Stimulated activated naive B cell treated with anti-CD40 and anti-IgM and Interleukin-4, amounts not matched to agents 10 μg/mL and 1 μg/mL and 100 μg/mL, for 72 hours (primary cell): Measurements from ENCODE around the gene WBP1.
"Not testable (repeated sequence)": the region's sequence is repeated elsewhere in the genome, so short reads cannot be mapped to it uniquely, and the experiment has no call there.

Experiments
- ATAC-seq, 2 donors: fragments of 150-1000 bp; cut with Tn5 transposase; replicated peaks; 2 replicates each; pipeline ENCODE4 v1.10.0; 2021; ENCODE audit warnings: moderate library complexity in 1 of 2
- DNase-seq: peaks from one replicate; pipeline ENCODE4 v3.0.0; 2021
- H3K27ac Mint-ChIP-seq: one replicate; pipeline ENCODE4 v1.8.0; 2022; ENCODE audit warnings: mild to moderate bottlenecking, mixed read lengths
- H3K27me3 Mint-ChIP-seq, 2 donors: one replicate each; pipeline ENCODE4 v1.8.0; 2022; ENCODE audit warnings: mixed read lengths in 2 of 2
- H3K36me3 Mint-ChIP-seq, 2 donors: one replicate each; pipeline ENCODE4 v1.8.0; 2022; ENCODE audit warnings: mixed read lengths in 2 of 2, mild to moderate bottlenecking in 1 of 2
- H3K4me1 Mint-ChIP-seq, 2 donors: one replicate each; pipeline ENCODE4 v1.8.0; 2022; ENCODE audit warnings: mixed read lengths in 2 of 2, mild to moderate bottlenecking in 1 of 2
- H3K4me3 Mint-ChIP-seq, 2 donors: one replicate each; pipeline ENCODE4 v1.8.0; 2022; ENCODE audit warnings: mild to moderate bottlenecking in 2 of 2, mixed read lengths in 2 of 2, moderate library complexity in 1 of 2
- H3K9me3 Mint-ChIP-seq, 2 donors: one replicate each; pipeline ENCODE4 v1.8.0; 2022; ENCODE audit warnings: mixed read lengths in 2 of 2, mild to moderate bottlenecking in 1 of 2

WBP1 gene

GRCh38 chr2:74472945-74473258 is 14.7 kb downstream of the WBP1 start:
- Mint-ChIP-seq H3K4me1 (peaks cover 16 to 44% of the 10 kb centered on the region in 2 donors), H3K36me3 (peaks cover 29 to 42% of the 10 kb centered on the region in 2 donors), H3K27ac (peak overlapping the region; percentile 99), H3K4me3 (peak overlapping the region; percentile 97 to 98), H3K9me3 (no peaks in the 10 kb centered on the region), H3K27me3 (no peaks in the 10 kb centered on the region)
- no peak for DNase-seq
- ATAC-seq, result no peak

- no peaks in the 10 kb centered on the region for H3K27me3 Mint-ChIP-seq
- DNase-seq, result no peak
- no peak overlapping the region for H3K27ac Mint-ChIP-seq
- peaks cover 32 to 47% of the 10 kb centered on the region in 2 donors for H3K36me3 Mint-ChIP-seq
- ATAC-seq, result no peak
- peak overlapping the region in 1 of 2 donors; percentile 19 for H3K4me3 Mint-ChIP-seq
- H3K4me1 Mint-ChIP-seq, result peaks cover 16 to 44% of the 10 kb centered on the region in 2 donors
- H3K9me3 Mint-ChIP-seq, result no peaks in the 10 kb centered on the region
Measured at GRCh38 chr2:74474481-74474880, 16.2 kb downstream of the WBP1 start.

- peak overlapping the region; percentile 15 for H3K27ac Mint-ChIP-seq
- no peaks in the 10 kb centered on the region for H3K27me3 Mint-ChIP-seq
- no peak for DNase-seq
- H3K36me3 Mint-ChIP-seq, result peaks cover 32 to 45% of the 10 kb centered on the region in 2 donors
- H3K4me3 Mint-ChIP-seq, result no peak overlapping the region
- no peaks in the 10 kb centered on the region for H3K9me3 Mint-ChIP-seq
- no peak for ATAC-seq
- H3K4me1 Mint-ChIP-seq, result peaks cover 14 to 42% of the 10 kb centered on the region in 2 donors
Measured at GRCh38 chr2:74474899-74475298, 16.7 kb downstream of the WBP1 start.

GRCh38 chr2:74481431-74481830 is 23.2 kb downstream of the WBP1 start:
- H3K4me3 Mint-ChIP-seq, result peak overlapping the region; percentile 93 to 99
- ATAC-seq (no peak), DNase-seq (no peak)
- H3K9me3 Mint-ChIP-seq, result no peaks in the 10 kb centered on the region
- H3K4me1 Mint-ChIP-seq, result peaks cover 23 to 36% of the 10 kb centered on the region in 2 donors
- no peaks in the 10 kb centered on the region for H3K27me3 Mint-ChIP-seq
- H3K36me3 Mint-ChIP-seq, result peaks cover 21 to 31% of the 10 kb centered on the region in 2 donors
- no peak overlapping the region for H3K27ac Mint-ChIP-seq

- H3K4me1 Mint-ChIP-seq, result peaks cover 25 to 41% of the 10 kb centered on the region in 2 donors
- peak; percentile 61 for ATAC-seq
- peak; percentile 59 for DNase-seq
- H3K27ac Mint-ChIP-seq, result peak overlapping the region; percentile 99
- peaks cover 24 to 37% of the 10 kb centered on the region in 2 donors for H3K36me3 Mint-ChIP-seq
- no peaks in the 10 kb centered on the region for H3K27me3 Mint-ChIP-seq
- H3K4me3 Mint-ChIP-seq, result peak overlapping the region; percentile 93 to 99
- H3K9me3 Mint-ChIP-seq, result no peaks in the 10 kb centered on the region
Measured at GRCh38 chr2:74481961-74482800, 23.9 kb downstream of the WBP1 start.

- DNase-seq (peak; percentile 89), ATAC-seq (peak; percentile 94 to 96)
- Mint-ChIP-seq H3K36me3 (peaks cover 20 to 32% of the 10 kb centered on the region in 2 donors), H3K4me1 (peaks cover 22 to 36% of the 10 kb centered on the region in 2 donors), H3K27ac (peak within 1 kb of the TSS; percentile 99), H3K4me3 (peak within 1 kb of the TSS; percentile 93 to 99), H3K9me3 (no peaks in the 10 kb centered on the region), H3K27me3 (no peaks in the 10 kb centered on the region)
Measured at GRCh38 chr2:74482801-74483674, 24.8 kb downstream of the WBP1 start, which contains the start of the genes CCDC142 and TTC31. CCDC142 (minus strand) TSS chr2:74482998; CDS start chr2:74482837, 161 bp downstream. TTC31 (plus strand) TSS chr2:74483081; CDS start chr2:74483096, 15 bp downstream.

- H3K9me3 Mint-ChIP-seq, H3K27me3 Mint-ChIP-seq, DNase-seq, ATAC-seq: not testable (repeated sequence)
- Mint-ChIP-seq H3K4me3 (peak overlapping the region; percentile 93 to 99), H3K36me3 (peaks cover 20 to 35% of the 10 kb centered on the region in 2 donors), H3K27ac (peak overlapping the region; percentile 99), H3K4me1 (peaks cover 22 to 36% of the 10 kb centered on the region in 2 donors)
Measured at GRCh38 chr2:74483675-74484164, 25.5 kb downstream of the WBP1 start.

GRCh38 chr2:74486141-74486540 is 27.9 kb downstream of the WBP1 start:
- Mint-ChIP-seq H3K4me1 (peaks cover 20 to 30% of the 10 kb centered on the region in 2 donors), H3K27ac (no peak overlapping the region), H3K36me3 (peaks cover 27 to 45% of the 10 kb centered on the region in 2 donors), H3K9me3 (no peaks in the 10 kb centered on the region), H3K27me3 (no peaks in the 10 kb centered on the region), H3K4me3 (no peak overlapping the region)
- no peak for ATAC-seq
- no peak for DNase-seq

GRCh38 chr2:74488643-74489481 is 30.6 kb downstream of the WBP1 start:
- DNase-seq (no peak), ATAC-seq (no peak)
- H3K27me3 Mint-ChIP-seq, result no peaks in the 10 kb centered on the region
- no peak overlapping the region for H3K4me3 Mint-ChIP-seq
- no peaks in the 10 kb centered on the region for H3K9me3 Mint-ChIP-seq
- H3K4me1 Mint-ChIP-seq, result peaks cover 11 to 17% of the 10 kb centered on the region in 2 donors
- peaks cover 42 to 64% of the 10 kb centered on the region in 2 donors for H3K36me3 Mint-ChIP-seq
- H3K27ac Mint-ChIP-seq, result no peak overlapping the region

- H3K36me3 Mint-ChIP-seq, result peaks cover 49 to 67% of the 10 kb centered on the region in 2 donors
- DNase-seq (no peak), ATAC-seq (no peak)
- no peaks in the 10 kb centered on the region for H3K9me3 Mint-ChIP-seq
- no peak overlapping the region for H3K27ac Mint-ChIP-seq
- peaks cover 11 to 19% of the 10 kb centered on the region in 2 donors for H3K4me1 Mint-ChIP-seq
- H3K27me3 Mint-ChIP-seq, result no peaks in the 10 kb centered on the region
- H3K4me3 Mint-ChIP-seq, result no peak overlapping the region
Measured at GRCh38 chr2:74489906-74490305, 31.7 kb downstream of the WBP1 start.

GRCh38 chr2:74491648-74492544 is 33.7 kb downstream of the WBP1 start:
- Mint-ChIP-seq H3K27me3 (no peaks in the 10 kb centered on the region), H3K36me3 (peaks cover 45 to 60% of the 10 kb centered on the region in 2 donors), H3K4me1 (peaks cover 8 to 16% of the 10 kb centered on the region in 2 donors), H3K4me3 (no peak overlapping the region), H3K9me3 (no peaks in the 10 kb centered on the region), H3K27ac (peak overlapping the region; percentile 20)
- no peak for DNase-seq
- ATAC-seq, result no peak

- peaks cover 7 to 11% of the 10 kb centered on the region in 2 donors for H3K27me3 Mint-ChIP-seq
- peaks cover 15 to 26% of the 10 kb centered on the region in 2 donors for H3K4me1 Mint-ChIP-seq
- H3K9me3 Mint-ChIP-seq, result no peaks in the 10 kb centered on the region
- no peak for ATAC-seq
- DNase-seq, result no peak
- no peak overlapping the region for H3K27ac Mint-ChIP-seq
- H3K36me3 Mint-ChIP-seq, result peaks cover 45 to 56% of the 10 kb centered on the region in 2 donors
- no peak overlapping the region for H3K4me3 Mint-ChIP-seq
Measured at GRCh38 chr2:74493546-74493945, 35.3 kb downstream of the WBP1 start.

- peaks cover 39 to 41% of the 10 kb centered on the region in 2 donors for H3K36me3 Mint-ChIP-seq
- ATAC-seq, result no peak
- DNase-seq, result no peak
- no peak overlapping the region for H3K4me3 Mint-ChIP-seq
- no peaks in the 10 kb centered on the region for H3K9me3 Mint-ChIP-seq
- H3K27me3 Mint-ChIP-seq, result peaks cover 21 to 30% of the 10 kb centered on the region in 2 donors
- H3K4me1 Mint-ChIP-seq, result peaks cover 23 to 38% of the 10 kb centered on the region in 2 donors
- H3K27ac Mint-ChIP-seq, result no peak overlapping the region
Measured at GRCh38 chr2:74495440-74495839, 37.2 kb downstream of the WBP1 start.
